GM12801 (cell line): ENCODE results near the gene FAM114A1.

ENCODE experiments used
- CTCF ChIP-seq: IDR thresholded peaks from one replicate; pipeline ENCODE4 v1.5.1; 2011; ENCODE audit warnings: control low read depth; ENCODE audit not compliant: insufficient read length; ENCODE audit errors: extremely low read depth

Gene FAM114A1

GRCh38 chr4:38979511-38980230, 112.1 kb downstream of the FAM114A1 start:
- TF ChIP-seq CTCF, result no peak

GRCh38 chr4:38980903-38981676, 113.5 kb downstream of the FAM114A1 start:
- TF ChIP-seq CTCF, result no peak

GRCh38 chr4:38982361-38983095, 114.9 kb downstream of the FAM114A1 start:
- TF ChIP-seq CTCF, result no peak

- TF ChIP-seq CTCF, result no peak
These were observed 115.7 kb downstream of the FAM114A1 start for GRCh38 chr4:38983291-38983690.

GRCh38 chr4:38983787-38984598, 116.4 kb downstream of the FAM114A1 start:
- TF ChIP-seq CTCF, result no peak

GRCh38 chr4:38985410-38986100, 117.9 kb downstream of the FAM114A1 start:
- TF ChIP-seq CTCF, result no peak
